CD4-positive, alpha-beta T cell treated with Interleukin-4 for 1 hour (primary cell): ENCODE results near the gene HDX.
"Not testable (repeated sequence)": the region's sequence is repeated elsewhere in the genome, so short reads cannot be mapped to it uniquely, and the experiment has no call there.

Experiments used
- DNase-seq, 2 donors: peaks; one replicate each; pipeline ENCODE4 v3.0.0-alpha.2; 2020 to 2022

The HDX gene

DNA sequence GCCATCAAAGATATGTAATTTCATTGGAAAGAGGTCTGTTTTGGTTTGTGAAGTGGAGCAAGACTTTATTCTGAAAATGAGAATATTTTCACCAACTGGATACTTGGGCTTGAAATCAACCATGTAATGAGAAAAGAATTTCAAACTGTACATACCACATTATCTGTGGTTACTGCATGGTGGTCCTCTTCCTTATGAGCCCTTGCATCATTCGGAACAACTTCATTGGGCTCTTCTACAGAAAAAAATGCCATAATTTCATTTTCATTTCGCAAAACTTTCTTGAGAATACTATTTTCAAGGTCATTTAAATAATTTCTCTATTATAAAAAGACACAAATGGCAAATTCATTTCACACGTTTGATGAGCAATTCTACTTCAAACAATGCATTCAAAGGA lies 165.6 kb downstream of the HDX start:
- DNase-seq = no peak

DNA sequence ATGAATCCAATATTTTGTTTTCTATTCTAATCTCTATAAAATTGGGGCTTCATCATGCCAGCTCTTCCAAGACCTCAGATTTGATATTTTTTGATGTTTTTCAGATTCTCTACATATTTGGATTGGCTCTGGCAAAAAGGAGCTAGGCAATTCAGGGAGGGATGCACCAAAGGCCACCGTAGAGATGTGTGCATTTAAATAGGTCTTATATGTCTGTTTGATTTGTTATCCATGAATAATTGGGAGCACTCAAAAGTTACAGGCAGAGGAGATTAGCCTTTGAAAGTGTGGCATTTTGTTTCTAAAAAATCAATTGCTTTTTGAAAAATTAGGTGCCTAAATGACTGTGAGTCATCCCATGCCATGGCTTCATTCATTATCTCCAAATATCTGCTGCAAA lies 167.1 kb downstream of the HDX start:
- no peak for DNase-seq

DNA sequence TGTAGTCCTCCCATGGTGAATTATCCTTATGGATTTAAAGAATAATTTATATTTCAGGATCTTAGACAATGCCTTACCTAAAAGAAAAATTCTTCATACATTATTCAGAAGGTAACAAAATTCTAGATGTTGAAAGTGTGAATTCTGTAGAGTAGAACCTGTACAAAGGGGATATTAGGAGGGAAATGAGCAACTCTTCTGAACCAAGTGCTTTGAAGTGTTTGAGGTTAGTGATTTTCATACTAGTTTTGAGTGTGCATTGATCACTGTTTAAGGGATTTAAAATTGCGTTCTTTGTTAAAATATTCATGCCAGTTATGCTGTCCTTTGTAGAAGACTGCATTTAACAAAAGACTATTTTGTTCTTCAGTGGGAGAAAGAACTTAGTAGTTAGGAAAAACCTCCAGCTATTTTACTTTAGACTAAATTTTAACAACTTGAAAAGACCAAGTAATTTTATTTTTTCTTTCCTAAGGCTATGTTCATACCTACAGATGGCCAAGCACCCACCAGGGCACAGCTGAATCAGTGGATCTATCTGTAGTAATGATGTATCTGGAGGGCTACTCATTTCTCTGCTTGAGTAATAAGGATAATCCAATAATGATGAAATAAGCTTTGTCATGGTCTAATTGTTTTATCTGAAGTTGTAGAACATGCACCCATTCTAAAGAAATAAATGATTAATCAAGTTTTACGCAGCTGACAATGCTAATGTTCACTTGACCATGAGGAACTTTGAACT lies 180.0 kb downstream of the HDX start:
- no peak for DNase-seq

DNA sequence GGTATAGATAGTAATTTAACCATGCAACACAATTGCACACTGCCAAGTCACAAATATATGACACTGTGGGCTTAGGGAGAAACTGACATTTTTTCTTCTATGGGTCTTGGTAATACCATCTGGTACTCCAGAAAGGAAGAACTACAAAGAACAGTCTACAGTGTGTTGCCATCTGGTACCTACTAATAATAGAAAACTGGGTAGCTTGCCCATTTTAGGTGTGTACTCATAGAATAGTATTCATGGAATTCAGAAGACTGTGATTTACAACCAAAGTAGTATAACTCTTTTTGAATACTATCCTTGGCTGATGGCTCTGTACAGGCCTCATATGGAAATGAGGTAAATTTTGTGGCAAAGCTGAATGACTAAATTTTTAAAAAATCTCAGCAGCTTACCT lies 181.6 kb downstream of the HDX start:
- no peak for DNase-seq

DNA sequence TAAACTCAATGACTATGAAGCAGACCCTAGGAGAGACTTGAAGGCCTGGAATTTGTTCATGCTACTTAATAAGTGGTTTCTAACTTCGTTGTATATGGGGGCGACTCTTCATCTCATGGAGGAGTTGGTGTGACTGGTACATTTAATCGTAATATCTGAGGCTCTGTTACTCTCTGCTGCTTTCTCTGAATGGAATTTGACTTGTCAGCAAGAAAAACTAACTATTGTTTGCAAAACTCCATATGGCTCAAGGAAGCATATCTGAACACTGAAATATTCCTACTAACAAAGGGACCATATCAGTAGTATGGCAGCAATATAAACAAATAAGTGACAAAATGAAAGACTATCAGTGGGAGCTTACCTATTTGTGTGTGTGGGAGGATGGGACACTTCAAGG lies 182.2 kb downstream of the HDX start:
- DNase-seq = no peak

DNA sequence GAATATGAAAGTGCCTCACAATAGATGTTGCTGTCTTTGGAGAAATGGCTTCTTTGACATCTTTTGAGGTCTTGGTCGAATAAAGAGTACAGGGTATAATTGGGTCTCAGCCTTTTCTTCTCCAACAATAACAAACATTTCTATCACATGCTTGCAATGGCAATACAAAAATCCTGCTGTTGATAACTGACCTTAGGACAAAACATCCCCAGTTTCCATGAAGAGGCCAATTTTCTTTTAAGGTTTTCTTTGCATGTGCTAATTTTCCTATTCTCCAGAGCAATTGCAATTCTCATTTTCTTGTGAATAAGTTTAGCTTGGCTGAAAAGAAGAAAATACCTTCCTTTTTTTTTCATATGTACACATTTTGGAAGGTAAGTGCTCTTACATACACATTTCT lies 183.6 kb downstream of the HDX start:
- DNase-seq = no peak

DNA sequence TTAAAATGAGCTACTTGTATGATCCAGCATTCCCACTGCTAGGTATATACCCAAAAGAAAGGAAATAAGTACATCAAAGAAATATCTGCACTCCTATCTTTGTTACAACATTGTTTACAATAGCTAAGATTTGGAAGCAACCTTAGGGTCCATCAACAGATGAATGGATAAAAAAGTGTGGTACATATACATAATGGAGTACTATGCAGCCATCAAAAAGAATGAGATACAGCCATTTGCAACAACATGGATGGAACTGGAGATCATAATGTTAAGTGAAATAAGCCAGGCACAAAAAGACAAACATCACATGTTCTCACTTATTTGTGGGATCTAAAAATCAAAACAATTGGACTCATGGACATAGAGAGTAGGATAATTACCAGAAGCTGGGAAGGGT lies 186.3 kb downstream of the HDX start:
- not testable (repeated sequence) for DNase-seq
